GM18498 (cell line): Measurements from ENCODE around the gene WDR76.
"Not testable (repeated sequence)": the region's sequence is repeated elsewhere in the genome, so short reads cannot be mapped to it uniquely, and the experiment has no call there.

ENCODE experiments used
- ATAC-seq: cut with Tn5 transposase; IDR thresholded peaks from one replicate; pipeline ENCODE4 v1.9.1; 2021; ENCODE audit warnings: mild to moderate bottlenecking, moderate library complexity; ENCODE audit not compliant: unreplicated experiment

The WDR76 gene

GRCh38 chr15:43815064-43815463 lies 11.7 kb upstream of the WDR76 start:
- ATAC-seq, result not testable (repeated sequence)

GRCh38 chr15:43821505-43821904 lies 5.3 kb upstream of the WDR76 start:
- ATAC-seq, result no peak

- ATAC-seq, result peak; percentile 76
These were observed 2.2 kb upstream of the WDR76 start, which contains the start of gene MFAP1 for GRCh38 chr15:43824302-43825246. MFAP1 (minus strand) TSS chr15:43824690; CDS start chr15:43824569, 121 bp downstream.

GRCh38 chr15:43825305-43825704 lies 1.5 kb upstream of the WDR76 start:
- not testable (repeated sequence) for ATAC-seq

GRCh38 chr15:43826029-43826507 lies 734 bp upstream of the WDR76 start:
- ATAC-seq, result no peak

GRCh38 chr15:43828061-43828657 lies 1.4 kb downstream of the WDR76 start:
- ATAC-seq, result no peak

- not testable (repeated sequence) for ATAC-seq
These were observed 3.2 kb downstream of the WDR76 start for GRCh38 chr15:43829951-43830540.

GRCh38 chr15:43830691-43831275 lies 4.0 kb downstream of the WDR76 start:
- not testable (repeated sequence) for ATAC-seq

GRCh38 chr15:43831519-43832052 lies 4.8 kb downstream of the WDR76 start:
- not testable (repeated sequence) for ATAC-seq

GRCh38 chr15:43832485-43832884 lies 5.7 kb downstream of the WDR76 start:
- ATAC-seq, result not testable (repeated sequence)

GRCh38 chr15:43845421-43845820 lies 18.6 kb downstream of the WDR76 start:
- ATAC-seq, result no peak

- ATAC-seq, result no peak
These were observed 24.4 kb downstream of the WDR76 start for GRCh38 chr15:43851251-43851650.

- no peak for ATAC-seq
These were observed 25.8 kb downstream of the WDR76 start for GRCh38 chr15:43852607-43853006.

- ATAC-seq, result no peak
These were observed 28.0 kb downstream of the WDR76 start for GRCh38 chr15:43854801-43855200.

GRCh38 chr15:43859546-43859945 lies 32.7 kb downstream of the WDR76 start:
- no peak for ATAC-seq

GRCh38 chr15:43866636-43867035 lies 39.8 kb downstream of the WDR76 start:
- ATAC-seq, result not testable (repeated sequence)

- ATAC-seq, result no peak
These were observed 40.3 kb downstream of the WDR76 start for GRCh38 chr15:43867096-43867495.

- no peak for ATAC-seq
These were observed 41.6 kb downstream of the WDR76 start for GRCh38 chr15:43868406-43868805.

GRCh38 chr15:43871835-43872234 lies 45.0 kb downstream of the WDR76 start:
- ATAC-seq, result no peak

GRCh38 chr15:43872416-43873020 lies 45.7 kb downstream of the WDR76 start:
- no peak for ATAC-seq
